Ascending aorta (tissue), 2 donors: ENCODE results near the gene ABHD16A. TPM values are rescaled to one million over a fixed set of nuclear protein-coding genes. Genes with fewer than 3 reads are reported as not detected.

ENCODE experiments used
- DNase-seq, 2 donors: peaks; one replicate each; pipeline ENCODE4 v3.0.0-alpha.2; 2019; ENCODE audit warnings: low spot score in 2 of 2
- H3K27ac ChIP-seq, 2 donors: fragments of 200-600 bp; sonication (generic); one replicate each; pipeline ENCODE4 v1.5.1; 2016 to 2017; ENCODE audit warnings: mild to moderate bottlenecking in 1 of 2
- H3K27me3 ChIP-seq: fragments of 200-600 bp; sonication (generic); one replicate; pipeline ENCODE4 v1.5.1; 2017
- H3K36me3 ChIP-seq, 2 donors: fragments of 200-600 bp; sonication (generic); one replicate each; pipeline ENCODE4 v1.5.1; 2016
- H3K4me1 ChIP-seq, 2 donors: fragments of 200-600 bp; sonication (generic); one replicate each; pipeline ENCODE4 v1.5.1; 2016 to 2017; ENCODE audit warnings: mild to moderate bottlenecking in 1 of 2
- H3K4me3 ChIP-seq, 2 donors: fragments of 200-600 bp; sonication (generic); one replicate each; pipeline ENCODE4 v1.5.1; 2016 to 2017; ENCODE audit warnings: mild to moderate bottlenecking in 1 of 2
- H3K9me3 ChIP-seq, 2 donors: fragments of 200-600 bp; sonication (generic); one replicate each; pipeline ENCODE4 v1.5.1; 2016
- CTCF ChIP-seq, 3 experiments: fragments of 200-600 bp in 2 of 3; fragments of 450-650 bp in 1 of 3; sonication (generic) in 2 of 3; IDR thresholded peaks; one replicate each; pipeline ENCODE4 v1.5.1; 2016 to 2019; ENCODE audit warnings: antibody characterized with exemption in 3 of 3, mild to moderate bottlenecking in 1 of 3, moderate library complexity in 1 of 3
- intact Hi-C: fragments of 100-400 bp; cut with DNase I; formaldehyde crosslinking; loops from one replicate; pipeline ENCODE4 v1.15.1; 2023
- total RNA-seq: library from RNA; depleted of rRNA; stranded (reverse); fragments of >200 nt; gene quantifications from one replicate; pipeline ENCODE4 v1.1.0, GENCODE V29; 2016

Gene ABHD16A
- total RNA-seq, 1 donor from 2014 or later, result 28.0 TPM

DNA sequence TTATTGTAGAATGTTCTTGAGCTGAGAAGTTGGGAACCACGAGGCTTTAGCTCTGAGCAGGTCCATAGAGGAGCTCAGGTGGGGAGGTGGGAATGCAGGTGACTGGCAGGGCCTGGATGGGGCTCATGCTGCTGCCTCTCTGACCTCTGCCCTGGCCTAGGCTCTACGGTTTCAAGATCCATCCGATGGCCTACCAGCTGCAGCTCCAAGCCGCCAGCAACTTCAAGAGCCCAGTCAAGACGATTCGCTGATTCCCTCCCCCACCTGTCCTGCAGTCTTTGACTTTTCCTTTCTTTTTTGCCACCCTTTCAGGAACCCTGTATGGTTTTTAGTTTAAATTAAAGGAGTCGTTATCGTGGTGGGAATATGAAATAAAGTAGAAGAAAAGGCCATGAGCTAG, 33.4 kb downstream of the ABHD16A start, which contains the start of gene LY6G5B:
Gene LY6G5B, plus strand, starts transcription at position 301 of the 400 bp plus-strand sequence. CDS start 975 bp downstream, outside the sequence.
- Histone ChIP-seq H3K36me3 (peaks cover 61 to 67% of the 10 kb centered on the region in 2 donors), H3K27me3 (no peaks in the 10 kb centered on the region), H3K9me3 (no peaks in the 10 kb centered on the region), H3K4me3 (no peak within 1 kb of the TSS), H3K27ac (no peak within 1 kb of the TSS), H3K4me1 (peaks cover 5 to 12% of the 10 kb centered on the region in 2 donors)
- TF ChIP-seq CTCF (IDR thresholded peaks at IDR 0.05), result no peak
- intact Hi-C loops, result loop anchor here (5.0 to 10.0 kb wide), 4 partner anchors 163 to 1645 kb away; partner anchors contain the start of genes AGPAT1, NELFE, RNF5 and SKIC2
- no peak for DNase-seq

DNA sequence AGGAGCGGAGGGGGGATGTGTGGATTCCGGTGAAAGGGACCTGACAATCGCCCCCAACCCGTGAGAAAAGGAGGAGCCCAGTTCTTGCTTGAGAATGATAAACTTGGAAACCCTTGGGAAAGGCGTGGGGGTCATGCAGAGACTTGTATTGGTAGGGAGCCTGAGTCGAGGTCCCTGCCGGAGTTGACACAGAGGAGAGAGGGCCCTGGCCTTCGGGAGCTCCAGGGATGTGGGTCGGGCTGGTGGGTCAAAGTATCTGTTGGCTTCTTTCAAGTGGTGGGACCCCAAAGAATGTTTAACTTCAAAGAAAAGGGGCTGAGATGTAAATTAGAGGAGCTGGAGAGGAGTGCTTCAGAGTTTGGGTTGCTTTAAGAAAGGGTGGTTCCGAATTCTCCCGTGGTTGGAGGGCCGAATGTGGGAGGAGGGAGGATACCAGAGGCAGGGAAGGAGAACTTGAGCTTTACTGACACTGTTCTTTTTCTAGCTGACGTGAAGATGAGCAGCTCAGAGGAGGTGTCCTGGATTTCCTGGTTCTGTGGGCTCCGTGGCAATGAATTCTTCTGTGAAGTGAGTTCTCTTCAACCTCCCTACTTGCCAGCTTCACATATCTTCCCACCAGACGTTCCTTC, 36.7 kb downstream of the ABHD16A start:
- peak overlapping the region; percentile 72 to 97 for H3K4me3 ChIP-seq
- TF ChIP-seq CTCF (IDR thresholded peaks at IDR 0.05), result no peak
- peaks cover 49 to 50% of the 10 kb centered on the region in 2 donors for H3K36me3 ChIP-seq
- H3K27me3 ChIP-seq, result no peaks in the 10 kb centered on the region
- DNase-seq, result no peak
- H3K4me1 ChIP-seq, result peaks cover 16 to 29% of the 10 kb centered on the region in 2 donors
- intact Hi-C loops, result loop anchor here (1.0 to 10.0 kb wide), 6 partner anchors 37 to 1648 kb away; partner anchors contain the start of genes ABHD16A, AGPAT1, DDAH2 and NELFE
- peak overlapping the region; percentile 91 to 97 for H3K27ac ChIP-seq
- no peaks in the 10 kb centered on the region for H3K9me3 ChIP-seq

GRCh38 chr6:31665501-31666336, 37.4 kb downstream of the ABHD16A start, which contains the start of gene CSNK2B:
TSS of gene CSNK2B (plus strand) at chr6:31666080. CDS start at chr6:31666832, 752 bp downstream.
- peak in 1 of 3 experiments; percentile 35 for TF ChIP-seq CTCF (IDR thresholded peaks at IDR 0.05)
- Histone ChIP-seq H3K9me3 (no peaks in the 10 kb centered on the region), H3K4me3 (peak within 1 kb of the TSS; percentile 72 to 97), H3K27ac (peak within 1 kb of the TSS; percentile 91 to 97), H3K4me1 (peaks cover 16 to 34% of the 10 kb centered on the region in 2 donors), H3K36me3 (peaks cover 42% of the 10 kb centered on the region in 2 donors), H3K27me3 (no peaks in the 10 kb centered on the region)
- intact Hi-C loops, result loop anchor here (1.0 to 10.0 kb wide), 7 partner anchors 13 to 1649 kb away; partner anchors contain the start of genes ABHD16A, AGPAT1, BAG6 and DDAH2
- peak; percentile 97 to 99 for DNase-seq

DNA sequence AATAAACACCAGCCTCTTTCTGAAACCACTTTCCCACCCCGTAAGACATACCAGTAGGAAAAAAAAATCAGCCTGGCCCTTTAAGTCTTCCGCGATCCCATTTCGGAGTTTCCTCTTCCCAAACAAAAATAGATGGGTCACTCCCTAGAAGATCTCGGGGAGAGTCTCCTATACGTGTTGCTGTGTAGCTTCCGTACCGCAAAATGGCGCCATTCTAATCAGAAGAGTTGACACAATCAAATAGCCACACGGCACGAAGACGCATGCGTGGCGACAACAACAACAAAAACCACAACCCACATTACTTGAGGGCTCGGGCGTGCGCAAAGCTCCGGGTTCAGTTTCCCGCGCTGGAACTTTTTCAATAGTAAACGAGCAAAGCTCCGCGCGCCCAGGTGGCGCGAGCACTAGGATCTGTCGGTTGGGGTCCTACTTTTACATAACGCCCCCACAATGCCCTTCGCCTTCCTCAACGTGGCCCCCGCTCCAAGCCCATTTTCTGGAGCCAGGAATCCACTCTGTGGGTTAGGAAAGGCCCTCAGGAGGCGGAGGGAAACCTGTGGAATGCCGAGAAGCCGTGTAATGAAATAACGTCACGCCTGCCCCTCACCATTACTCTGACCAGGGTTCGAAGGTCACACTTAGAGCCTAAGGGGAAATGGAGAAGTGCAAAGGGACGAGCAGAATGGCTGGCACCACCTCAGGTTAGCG, 38.2 kb downstream of the ABHD16A start, which contains the start of gene GPANK1:
Gene GPANK1, minus strand, starts transcription at position 208 of the 711 bp plus-strand sequence. CDS start 519 bp downstream, outside the sequence.
- H3K27me3 ChIP-seq, result no peaks in the 10 kb centered on the region
- intact Hi-C loops, result loop anchor here (1.0 to 10.0 kb wide), 7 partner anchors 13 to 1650 kb away; partner anchors contain the start of genes AGPAT1, BAG6, NELFE and PRRC2A
- TF ChIP-seq CTCF (IDR thresholded peaks at IDR 0.05), result no peak
- H3K4me3 ChIP-seq, result peak within 1 kb of the TSS; percentile 72 to 97
- no peaks in the 10 kb centered on the region for H3K9me3 ChIP-seq
- DNase-seq, result peak; percentile 73 to 96
- peak within 1 kb of the TSS; percentile 91 to 97 for H3K27ac ChIP-seq
- H3K36me3 ChIP-seq, result peaks cover 34 to 35% of the 10 kb centered on the region in 2 donors
- peaks cover 16 to 34% of the 10 kb centered on the region in 2 donors for H3K4me1 ChIP-seq
